ENCODE measurements around the gene ZCCHC7.

DNA sequence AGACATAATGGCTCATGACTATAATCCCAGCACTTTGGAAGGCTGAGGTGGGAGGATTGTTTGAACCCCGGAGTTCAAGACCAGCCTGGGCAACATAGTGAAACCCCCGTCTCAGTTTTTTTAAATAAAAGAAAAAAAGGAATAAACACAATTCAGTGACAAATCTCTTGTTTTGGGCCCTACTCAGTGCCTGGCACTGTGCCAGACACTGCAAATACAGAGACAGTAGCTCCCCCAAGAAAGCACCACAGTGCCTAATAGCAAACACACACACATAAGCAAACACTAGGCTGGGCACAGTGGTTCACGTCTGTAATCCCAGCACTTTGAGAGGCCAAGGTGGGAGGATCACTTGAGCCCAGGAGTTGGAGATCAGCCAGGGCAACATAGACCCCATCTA lies 252.5 kb downstream of the ZCCHC7 start:
- TF ChIP-seq POLR2AphosphoS2 (IDR thresholded peaks at IDR 0.05; ENCODE audit: low read depth, low read length) (no peak), NR2C1 (IDR thresholded peaks at IDR 0.05) (no peak), POLR2A (IDR thresholded peaks at IDR 0.05; ENCODE audit: low read depth, low read length) (no peak), CEBPB (IDR thresholded peaks at IDR 0.05; ENCODE audit: borderline replicate concordance in 1 of 2, low read depth in 2 of 2, low read length in 2 of 2) (no peak)
- TF ChIP-seq, protein P1, sequence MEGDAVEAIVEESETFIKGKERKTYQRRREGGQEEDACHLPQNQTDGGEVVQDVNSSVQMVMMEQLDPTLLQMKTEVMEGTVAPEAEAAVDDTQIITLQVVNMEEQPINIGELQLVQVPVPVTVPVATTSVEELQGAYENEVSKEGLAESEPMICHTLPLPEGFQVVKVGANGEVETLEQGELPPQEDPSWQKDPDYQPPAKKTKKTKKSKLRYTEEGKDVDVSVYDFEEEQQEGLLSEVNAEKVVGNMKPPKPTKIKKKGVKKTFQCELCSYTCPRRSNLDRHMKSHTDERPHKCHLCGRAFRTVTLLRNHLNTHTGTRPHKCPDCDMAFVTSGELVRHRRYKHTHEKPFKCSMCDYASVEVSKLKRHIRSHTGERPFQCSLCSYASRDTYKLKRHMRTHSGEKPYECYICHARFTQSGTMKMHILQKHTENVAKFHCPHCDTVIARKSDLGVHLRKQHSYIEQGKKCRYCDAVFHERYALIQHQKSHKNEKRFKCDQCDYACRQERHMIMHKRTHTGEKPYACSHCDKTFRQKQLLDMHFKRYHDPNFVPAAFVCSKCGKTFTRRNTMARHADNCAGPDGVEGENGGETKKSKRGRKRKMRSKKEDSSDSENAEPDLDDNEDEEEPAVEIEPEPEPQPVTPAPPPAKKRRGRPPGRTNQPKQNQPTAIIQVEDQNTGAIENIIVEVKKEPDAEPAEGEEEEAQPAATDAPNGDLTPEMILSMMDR (IDR thresholded peaks at IDR 0.05 in 2 of 3, conservative IDR thresholded peaks at IDR 0.05 in 1 of 3; ENCODE audit: control insufficient read depth in 2 of 3, extremely low read depth in 1 of 3, insufficient read depth in 1 of 3, low read depth in 3 of 3, low read length in 3 of 3): no peak

Data from GM12878 (cell line).